GM19395 (cell line): ENCODE measurements around the gene TP53I11.

Experiments used
- ATAC-seq: cut with Tn5 transposase; IDR thresholded peaks from one replicate; pipeline ENCODE4 v1.9.1; 2021; ENCODE audit warnings: mild to moderate bottlenecking, moderate library complexity; ENCODE audit not compliant: unreplicated experiment

The TP53I11 gene

DNA sequence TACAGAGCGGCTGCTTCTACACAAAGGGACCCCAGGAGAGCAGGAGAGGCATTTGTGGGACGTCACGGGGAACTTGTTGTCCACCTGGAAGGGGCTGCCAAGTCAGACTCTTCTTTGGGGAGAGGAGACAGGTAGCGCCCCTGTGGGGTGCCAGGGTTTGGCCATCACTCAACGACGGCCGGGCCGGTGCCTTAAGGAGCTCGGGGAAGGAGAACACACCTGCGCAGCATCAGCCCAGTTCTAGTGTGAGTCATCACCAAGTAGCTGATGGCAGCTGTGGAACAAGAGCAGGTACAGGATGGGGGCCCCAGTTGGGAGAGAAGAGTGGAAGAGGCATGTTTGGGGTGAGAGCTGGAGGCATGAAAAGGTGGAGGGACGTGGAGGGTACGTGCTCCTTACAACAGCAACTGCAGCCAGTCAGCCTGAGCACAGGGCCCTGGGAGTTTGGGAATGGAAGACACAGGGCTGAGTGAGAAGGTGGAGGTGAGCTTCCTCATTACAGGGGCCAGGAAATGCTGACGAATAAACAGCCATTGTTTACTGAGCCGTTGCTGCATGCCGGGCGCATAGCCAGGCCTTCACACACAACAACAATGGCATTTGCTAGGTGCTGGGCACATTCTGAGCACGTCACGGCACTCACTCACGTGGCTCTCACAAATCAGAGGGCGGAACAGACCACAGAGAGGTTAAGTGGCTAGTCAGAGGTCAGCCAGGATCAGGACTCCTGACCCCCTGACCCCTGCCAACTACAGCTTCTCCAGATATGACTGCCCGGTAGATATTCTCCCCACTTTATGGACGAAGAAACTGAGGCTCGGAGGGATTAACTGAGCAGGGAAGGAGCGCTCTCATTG is 29.1 kb upstream of the TP53I11 start:
- ATAC-seq = no peak

DNA sequence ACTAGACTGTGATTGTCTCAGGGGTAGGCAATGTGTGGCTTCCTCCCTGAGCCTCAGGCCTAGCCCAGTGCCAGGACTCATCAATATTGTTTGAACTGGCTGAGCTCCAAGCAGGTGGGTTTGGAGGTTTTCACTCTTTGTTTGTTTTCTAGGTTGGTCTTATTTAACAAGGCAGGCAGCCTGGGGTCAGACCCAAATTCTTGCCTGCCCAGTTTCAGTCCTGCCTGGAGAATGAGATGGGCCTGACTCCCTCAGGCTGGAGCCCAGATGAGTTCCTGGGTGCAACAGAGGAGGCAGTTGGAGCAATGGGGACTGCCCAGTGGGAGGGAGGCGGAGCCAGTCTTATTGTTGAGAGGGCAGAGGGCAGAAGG is 28.3 kb upstream of the TP53I11 start:
- ATAC-seq = no peak

GRCh38 chr11:44978274-44978960 is 27.7 kb upstream of the TP53I11 start:
- no peak for ATAC-seq

DNA sequence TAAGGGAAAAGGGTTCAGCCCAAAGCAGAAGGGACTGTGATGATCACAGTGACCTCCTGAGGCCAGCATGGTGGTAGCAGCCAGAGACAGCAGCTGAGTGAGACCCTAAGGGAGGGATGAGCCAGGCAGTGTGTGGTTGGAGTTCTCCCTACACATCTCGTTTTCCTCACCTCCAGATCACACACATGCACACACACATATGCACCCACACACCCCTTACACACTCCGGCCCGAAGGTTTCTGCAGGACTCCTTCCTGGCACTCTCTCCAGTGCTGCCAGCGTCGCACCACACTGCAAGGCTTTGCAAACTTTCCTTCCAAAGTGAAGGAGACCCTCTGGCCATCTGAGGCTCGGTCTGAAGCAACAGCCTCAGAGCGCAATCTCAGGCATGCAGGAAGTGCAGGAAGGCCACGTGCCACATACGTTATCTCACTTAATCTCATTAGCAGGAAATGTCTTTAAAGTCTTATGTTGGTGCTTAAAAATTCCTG is 26.9 kb upstream of the TP53I11 start:
- no peak for ATAC-seq

GRCh38 chr11:44976576-44976975 is 25.9 kb upstream of the TP53I11 start:
- no peak for ATAC-seq

GRCh38 chr11:44974402-44975000 is 23.8 kb upstream of the TP53I11 start:
- no peak for ATAC-seq

DNA sequence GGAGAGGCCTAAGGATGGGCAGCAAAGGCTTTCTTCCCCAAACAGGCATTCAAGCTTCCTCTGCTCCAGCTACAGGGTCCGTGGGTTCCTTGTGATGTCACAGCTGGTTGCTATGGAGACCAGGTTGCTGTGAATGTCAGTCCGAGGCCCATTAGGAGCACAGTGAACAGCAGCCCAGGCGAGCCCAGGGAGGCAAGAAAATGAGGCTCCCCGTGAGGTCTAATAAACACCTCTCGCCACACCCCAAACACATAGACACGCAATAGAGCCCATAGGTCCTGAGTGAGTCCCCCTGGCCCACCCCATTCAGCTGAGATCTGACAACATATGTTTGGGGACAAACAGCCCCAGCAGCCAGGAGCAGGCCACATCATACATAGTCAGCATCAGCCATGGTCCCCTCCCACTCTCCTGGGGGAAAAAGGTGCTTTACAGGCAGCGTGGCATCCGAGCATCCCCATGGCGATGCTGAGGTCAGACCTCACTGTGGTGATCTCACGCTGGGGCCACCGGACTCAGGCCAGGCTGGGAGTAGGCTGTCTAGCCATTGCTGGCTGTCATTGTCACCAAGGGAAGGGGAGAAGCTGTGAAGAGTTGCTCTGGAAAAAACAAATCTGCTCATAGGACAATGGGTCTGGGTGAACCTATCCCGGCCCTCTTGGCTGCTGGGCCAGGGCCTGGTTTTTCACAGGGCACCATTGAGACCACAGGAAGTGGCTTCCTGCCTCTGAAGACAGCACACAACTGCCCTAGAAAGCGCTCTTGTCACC is 23.1 kb upstream of the TP53I11 start:
- no peak for ATAC-seq

- ATAC-seq = no peak
Observed at GRCh38 chr11:44972746-44973435, 22.2 kb upstream of the TP53I11 start.

DNA sequence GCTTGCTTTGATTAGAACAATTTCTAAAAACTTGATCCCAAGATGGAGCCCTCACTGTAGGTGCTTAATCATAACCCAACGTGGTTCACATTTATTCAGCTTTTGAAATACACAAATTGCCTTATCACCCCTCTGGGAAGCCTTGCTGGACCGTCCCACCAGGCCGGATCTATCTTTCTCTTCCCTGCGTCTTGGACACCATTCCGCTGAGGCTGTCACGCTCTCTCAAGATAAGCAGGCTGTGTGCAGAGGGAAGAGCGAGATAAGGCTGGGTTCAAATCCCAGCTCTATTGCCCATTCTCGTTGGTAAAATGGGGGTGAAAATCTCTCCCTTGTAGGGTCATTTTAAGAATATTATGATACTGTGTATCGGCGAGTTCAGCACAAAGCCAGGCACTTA is 20.5 kb upstream of the TP53I11 start:
- no peak for ATAC-seq

- no peak for ATAC-seq
Observed at GRCh38 chr11:44970293-44970692, 19.6 kb upstream of the TP53I11 start.

- no peak for ATAC-seq
Observed at GRCh38 chr11:44969651-44970252, 19.1 kb upstream of the TP53I11 start.

GRCh38 chr11:44968510-44968909 is 17.8 kb upstream of the TP53I11 start:
- no peak for ATAC-seq

- ATAC-seq = no peak
Observed at GRCh38 chr11:44967930-44968496, 17.3 kb upstream of the TP53I11 start.

DNA sequence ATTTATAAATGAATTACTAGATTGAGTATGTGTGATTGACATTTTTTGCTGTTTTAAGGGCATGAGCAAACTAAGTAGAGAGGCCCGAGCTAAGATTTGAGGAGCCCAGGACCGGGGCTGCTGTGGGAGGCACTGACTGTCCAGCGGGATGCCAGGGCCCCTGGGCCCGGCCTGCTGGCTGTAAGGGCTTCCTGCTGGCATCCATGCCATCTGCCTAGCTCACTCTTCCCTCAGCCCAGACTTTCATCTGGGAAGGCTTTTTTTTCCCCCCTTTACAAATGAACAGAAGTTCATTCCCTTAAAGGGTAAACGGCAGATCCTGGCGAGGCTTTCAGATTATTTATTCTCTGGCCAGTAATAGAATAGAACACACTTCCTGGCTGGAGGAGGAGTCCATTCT is 16.0 kb upstream of the TP53I11 start:
- no peak for ATAC-seq

DNA sequence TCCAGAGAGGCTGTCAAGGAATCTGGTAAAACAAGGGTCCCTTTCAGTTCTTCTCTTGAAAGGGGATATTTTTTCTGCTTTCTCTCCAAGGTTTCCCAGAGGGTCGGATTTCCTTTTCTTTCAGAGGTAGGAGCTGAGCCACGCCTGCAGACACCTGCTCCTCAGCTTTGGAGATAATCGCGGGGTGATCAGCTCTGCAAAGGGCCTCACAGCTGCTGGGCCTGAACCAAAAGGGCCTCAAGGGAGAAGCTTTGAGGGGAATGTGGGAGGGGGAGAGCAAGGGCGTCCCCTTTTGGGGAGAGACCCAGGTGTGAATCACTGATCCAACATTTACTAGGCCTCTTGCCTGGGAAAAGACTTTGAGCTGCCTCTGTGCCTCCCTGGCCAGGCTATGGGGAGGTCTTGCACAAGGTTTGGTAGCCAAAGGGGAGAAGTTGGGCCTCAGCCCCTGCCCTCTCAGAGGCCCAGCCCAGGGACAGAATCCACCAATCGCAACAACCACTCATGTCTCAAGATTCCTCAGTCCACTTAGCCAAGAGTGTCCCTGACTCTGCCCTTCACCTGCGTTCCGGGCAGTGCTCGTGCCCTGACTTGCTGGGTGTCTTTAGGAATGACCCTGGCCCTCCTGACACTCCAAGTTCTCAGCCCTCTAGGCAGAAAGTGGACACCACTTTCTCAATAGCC is 14.0 kb upstream of the TP53I11 start:
- no peak for ATAC-seq

DNA sequence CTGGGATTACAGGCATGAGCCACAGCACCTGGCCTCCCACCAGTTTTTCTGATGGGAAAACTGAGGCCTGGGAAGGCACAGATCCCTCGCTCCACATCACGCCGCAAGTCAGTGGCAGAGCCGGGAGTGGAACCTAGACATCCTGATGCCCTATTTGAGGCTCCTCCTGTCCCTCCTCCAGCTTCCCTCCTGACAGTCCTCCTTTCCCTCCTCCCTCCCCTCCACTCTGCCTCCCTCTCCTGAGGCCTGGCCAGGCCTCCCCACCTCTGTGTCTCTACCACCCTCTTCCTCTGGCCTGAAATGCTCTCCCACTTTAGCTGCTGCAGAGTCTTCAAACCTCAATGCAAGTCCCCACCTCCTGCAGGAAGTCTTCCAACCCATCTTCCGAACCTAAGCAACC is 13.3 kb upstream of the TP53I11 start:
- no peak for ATAC-seq

GRCh38 chr11:44963136-44963535 is 12.5 kb upstream of the TP53I11 start:
- ATAC-seq = no peak

GRCh38 chr11:44962464-44962863 is 11.8 kb upstream of the TP53I11 start:
- ATAC-seq = no peak

DNA sequence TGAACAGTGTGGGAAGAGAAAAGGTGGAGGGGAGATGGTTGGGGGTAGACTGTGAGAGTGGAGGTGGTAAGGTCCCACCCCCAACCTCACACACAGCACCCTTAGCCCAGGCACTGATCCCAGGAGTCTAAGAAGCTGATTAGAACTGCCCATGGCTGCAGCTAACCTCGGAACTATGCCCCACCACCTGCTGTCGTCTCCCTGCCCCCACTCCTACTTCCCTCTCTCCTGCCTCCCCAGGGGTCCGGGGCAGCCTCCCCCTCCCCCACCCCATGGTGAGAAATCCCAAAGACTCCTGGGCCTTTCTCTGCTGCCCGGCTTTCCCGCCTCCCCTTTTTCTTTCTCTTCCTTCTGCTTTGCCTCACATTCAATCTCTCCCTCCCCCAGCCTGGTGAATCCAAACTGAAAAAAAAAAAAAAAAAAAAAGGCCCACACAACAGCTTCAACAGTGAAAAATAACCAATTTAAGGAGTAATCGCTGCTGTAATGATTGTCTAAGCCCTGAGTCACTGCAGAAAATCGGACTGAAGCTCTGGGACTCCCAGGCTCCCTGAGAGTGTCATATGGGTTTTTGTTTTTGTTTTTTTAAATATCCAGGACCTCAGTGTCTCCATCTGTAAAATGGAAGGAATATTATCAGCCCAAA is 9.6 kb upstream of the TP53I11 start:
- no peak for ATAC-seq
